ENCODE measurements around the gene CNST.
"Not testable (repeated sequence)": the region's sequence is repeated elsewhere in the genome, so short reads cannot be mapped to it uniquely, and the experiment has no call there.

CNST gene

DNA sequence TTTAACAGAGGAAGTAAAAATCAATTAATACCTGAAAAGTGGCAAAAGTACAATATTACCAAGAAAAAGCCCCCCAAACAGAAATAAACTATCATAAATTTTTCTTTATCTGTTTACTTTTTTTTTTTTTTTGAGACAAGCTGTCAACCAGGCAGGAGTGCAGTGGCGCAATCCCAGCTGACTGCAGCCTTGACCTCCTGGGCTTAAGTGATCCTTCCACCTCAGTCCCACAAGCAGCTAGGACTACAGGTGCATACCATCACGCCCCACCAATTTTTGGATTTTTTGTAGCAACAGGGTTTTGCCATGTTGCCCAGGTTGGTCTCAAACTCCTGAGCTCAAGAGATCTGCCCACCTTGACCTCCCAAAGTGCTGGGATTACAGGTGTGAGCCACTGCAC, 8.2 kb upstream of the CNST start:
- no peak for DNase-seq

DNA sequence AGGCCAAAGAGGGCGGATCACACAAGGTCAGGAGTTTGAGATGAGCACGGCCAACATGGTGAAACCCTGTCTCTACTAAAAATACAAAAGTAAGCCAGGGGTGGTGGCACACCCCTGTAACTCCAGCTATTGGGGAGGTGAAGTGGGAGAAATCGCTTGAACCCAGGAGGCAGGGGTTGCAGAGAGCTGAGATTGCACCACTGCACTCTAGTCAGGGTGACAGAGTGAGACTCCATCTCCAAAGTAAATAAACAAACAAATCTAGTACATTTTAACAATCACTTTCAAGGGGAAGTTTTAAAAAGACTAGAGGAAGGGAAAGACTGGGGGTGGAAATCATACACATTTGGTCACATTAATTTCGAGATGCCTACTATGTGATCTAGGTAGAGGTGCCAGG, 6.9 kb upstream of the CNST start:
- DNase-seq = no peak

GRCh38 chr1:246560833-246561232, 5.4 kb upstream of the CNST start:
- DNase-seq = not testable (repeated sequence)

GRCh38 chr1:246564839-246565750, 1.2 kb upstream of the CNST start:
- DNase-seq = no peak

GRCh38 chr1:246565751-246566127, 517 bp upstream of the CNST start:
- no peak for DNase-seq

DNA sequence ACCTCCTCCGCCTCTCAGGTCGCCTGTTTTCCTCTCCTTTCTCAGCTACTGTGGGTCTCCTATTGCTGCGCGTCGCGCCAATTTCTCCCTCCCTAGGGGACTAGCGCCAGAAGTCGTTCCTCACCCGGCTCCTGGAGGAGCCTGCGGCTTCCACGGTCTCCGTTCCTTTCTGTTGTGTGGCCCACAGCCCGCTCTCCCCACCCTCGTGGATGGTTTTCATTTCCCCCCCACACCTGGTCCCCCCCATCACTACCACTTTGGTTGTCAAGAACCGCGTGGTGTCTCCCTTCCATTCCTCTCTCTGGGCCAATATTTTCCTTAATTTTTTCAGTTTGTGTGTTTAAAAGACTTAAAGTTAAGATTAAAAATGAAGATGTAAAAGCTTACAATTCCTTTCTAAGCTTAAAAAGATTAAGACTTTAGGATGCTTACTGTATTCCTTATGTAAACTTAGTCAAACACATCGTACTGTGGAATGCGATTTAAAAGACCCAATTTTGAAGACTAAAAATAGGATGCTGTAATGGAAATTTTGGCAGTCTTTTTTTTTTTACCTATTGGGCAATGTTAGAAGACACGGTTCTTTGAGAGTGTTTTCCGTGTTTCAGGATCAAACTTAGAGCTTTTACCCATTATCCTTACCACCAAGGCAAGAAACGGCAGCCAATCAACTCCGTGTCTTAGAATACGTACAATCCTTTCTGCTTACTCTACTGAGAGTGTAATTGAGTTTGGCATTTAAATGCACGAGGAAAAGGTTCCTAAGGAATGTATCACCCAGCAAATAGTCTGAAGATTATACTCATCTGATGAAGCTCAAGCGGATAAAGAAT, 773 bp downstream of the CNST start:
- DNase-seq = peak; percentile 52

DNA sequence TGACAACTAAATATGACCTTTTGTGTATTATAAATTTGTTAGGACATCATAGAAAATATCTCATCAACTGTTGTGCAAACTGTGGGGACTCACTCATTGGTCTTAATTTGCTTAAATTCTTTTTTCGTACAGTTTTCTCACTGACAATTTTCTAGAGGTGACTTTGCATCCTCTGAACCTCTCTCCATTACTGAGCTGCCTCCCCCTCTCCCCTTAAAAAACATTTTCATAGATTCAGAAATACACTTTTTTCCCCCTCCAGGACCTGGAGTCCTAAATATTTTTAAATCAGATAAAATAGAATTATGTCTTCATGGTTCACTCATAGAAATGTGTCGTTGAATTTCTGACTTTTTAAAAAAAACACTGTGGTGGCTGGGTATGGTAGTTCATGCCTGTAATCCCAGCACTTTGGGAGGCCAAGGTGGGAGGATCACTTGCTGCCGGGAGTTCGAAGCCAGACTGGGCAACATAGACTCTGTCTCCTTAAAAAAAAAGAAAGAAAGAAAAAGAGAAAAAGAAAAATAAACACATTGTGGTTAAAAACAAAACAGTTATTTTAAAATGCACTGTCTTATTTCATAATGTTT, 1.5 kb downstream of the CNST start:
- no peak for DNase-seq

DNA sequence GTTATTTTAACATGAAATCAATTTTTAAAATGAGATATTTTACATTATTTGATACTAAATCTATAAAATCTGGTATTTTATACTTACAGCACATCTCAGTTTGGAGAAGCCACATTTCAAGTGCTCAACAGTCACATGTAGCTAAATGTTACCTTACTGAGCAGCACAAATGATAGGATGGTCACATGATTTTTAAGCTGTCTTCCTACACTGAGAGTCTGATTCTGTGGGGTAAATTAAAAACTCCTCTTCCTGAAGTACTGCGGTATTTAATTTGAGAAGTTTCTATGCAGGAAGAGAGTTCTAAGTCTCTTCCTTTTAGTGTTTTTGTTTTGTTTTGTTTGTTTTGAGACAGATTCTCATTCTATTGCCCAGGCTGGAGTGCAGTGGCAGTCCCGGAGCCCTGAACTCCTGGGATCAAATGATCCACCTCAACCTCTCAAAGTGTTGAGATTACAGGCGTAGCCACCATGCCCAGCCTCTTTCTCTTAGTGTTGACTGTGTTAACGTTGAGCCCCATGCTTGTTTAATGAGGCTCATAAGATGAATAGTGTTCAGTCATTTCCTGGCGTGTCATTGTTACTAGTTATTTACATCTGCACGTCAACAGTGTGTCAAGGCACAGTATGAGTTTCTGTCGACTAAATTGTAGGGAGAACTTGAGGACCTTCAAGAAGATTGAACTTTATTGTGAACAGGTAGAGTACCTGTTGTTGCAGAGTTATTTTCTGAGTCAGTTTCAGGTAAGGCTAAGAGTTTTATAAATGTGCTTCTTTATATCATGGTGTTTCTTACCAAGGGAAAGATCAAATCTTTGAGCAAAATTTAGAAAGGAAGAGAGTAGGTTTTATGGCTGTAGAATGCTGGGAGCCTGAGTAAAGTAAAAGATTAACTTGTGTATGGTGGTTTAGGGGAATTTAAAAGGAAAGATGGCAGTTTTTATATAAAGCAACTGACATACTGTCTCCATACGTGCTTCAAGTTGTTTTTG, 3.3 kb downstream of the CNST start:
- peak; percentile 44 for DNase-seq

DNA sequence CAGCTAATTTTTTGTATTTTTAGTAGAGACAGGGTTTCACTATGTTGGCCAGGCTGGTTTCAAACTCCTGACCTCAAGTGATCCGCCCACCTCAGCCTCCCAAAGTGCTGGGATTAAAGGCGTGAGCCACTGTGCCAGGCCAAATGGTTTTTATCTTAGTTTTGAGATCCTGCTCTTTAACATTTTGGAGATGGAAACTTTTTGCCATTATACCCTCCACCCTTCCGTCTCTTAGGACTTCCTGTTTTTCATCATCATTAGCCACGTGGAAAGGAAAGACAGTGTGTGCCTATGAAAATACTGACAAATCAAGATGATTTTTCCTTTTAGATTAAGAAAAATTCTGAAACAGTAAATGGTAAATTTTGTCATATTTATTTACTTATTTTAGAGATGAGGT, 5.1 kb downstream of the CNST start:
- not testable (repeated sequence) for DNase-seq

- no peak for DNase-seq
Measured at GRCh38 chr1:246571953-246572352, 5.7 kb downstream of the CNST start.

GRCh38 chr1:246572785-246573184, 6.5 kb downstream of the CNST start:
- peak; percentile 28 for DNase-seq

DNA sequence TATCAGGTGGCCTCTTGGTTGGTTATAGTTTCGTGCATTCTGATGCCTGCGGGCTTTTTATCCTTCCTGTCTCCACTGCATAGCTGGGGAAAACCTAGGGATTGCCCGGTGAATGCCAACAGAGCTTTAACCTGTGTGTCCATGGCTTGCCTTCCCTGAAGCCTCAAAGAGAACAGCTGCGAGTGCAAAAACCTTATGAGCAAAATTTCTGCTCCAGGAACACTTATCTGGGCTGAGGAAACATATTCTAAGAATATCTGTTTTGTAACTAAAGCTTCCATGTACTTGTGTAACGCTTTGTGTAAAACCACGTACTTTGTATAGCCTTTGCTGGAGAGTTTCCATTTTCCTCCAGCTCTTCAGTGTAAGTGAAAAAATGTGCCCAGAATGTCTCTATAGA, 7.2 kb downstream of the CNST start:
- no peak for DNase-seq

DNA sequence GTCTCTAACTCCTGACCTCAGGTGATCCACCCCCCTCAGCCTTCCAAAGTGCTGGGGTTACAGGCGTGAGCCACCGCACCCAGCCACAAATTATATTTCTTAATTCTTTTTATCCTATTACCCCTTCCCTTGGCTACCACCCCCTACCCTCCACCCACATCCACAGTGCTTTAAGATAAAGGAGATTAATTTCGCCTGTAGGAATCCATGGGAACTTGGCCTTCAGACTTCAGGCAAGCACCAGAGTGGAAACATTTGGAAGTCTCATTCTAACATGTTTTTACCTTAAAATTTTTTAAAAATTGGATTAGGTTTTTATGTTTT, 10.4 kb downstream of the CNST start:
- DNase-seq = no peak

GRCh38 chr1:246577082-246577719, 10.9 kb downstream of the CNST start:
- peak; percentile 41 for DNase-seq

DNA sequence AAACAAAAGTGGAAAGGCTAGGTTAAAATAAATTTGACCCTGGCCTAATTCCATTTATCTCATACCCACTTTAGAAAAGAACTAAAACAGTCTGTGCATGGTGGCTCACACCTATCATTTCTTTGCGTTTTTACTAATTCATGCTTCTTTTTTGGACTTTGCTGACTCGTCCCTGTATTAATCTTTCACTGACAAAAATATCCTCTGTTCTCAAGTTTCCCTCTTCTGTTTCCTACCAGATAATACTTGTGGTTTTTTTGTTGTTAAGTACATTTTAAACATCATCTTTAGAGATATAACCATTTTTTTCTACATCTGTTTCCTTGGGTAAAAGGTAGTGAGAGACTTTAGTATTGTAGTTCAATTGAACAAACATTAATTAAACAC, 11.5 kb downstream of the CNST start:
- DNase-seq = no peak

- no peak for DNase-seq
Measured at GRCh38 chr1:246579818-246580217, 13.6 kb downstream of the CNST start.

- no peak for DNase-seq
Measured at GRCh38 chr1:246580497-246581370, 14.5 kb downstream of the CNST start.

GRCh38 chr1:246582301-246583055, 16.2 kb downstream of the CNST start:
- no peak for DNase-seq

DNA sequence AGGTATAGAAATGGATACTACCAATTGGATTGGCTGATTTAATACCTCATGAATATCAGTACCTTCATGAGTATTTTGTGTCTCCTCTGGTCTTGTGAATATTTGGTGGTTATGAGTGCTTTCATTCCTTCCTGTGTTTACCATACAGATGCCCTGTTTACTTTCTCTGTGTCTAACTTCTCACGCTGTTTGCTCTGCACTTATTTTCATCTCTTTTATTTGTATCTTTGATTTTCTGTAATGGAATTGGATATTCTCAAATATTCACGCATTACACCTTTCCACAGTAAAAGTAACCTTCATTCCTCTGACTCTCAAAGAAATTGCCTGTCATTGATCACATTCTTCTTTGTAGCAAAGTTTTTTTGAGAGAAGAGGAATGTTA, 16.8 kb downstream of the CNST start:
- DNase-seq = no peak
